CD1c-positive myeloid dendritic cell (primary cell): Measurements from ENCODE around the gene TCF7L1.

Experiments
- DNase-seq: peaks from one replicate; pipeline ENCODE4 v3.0.0-alpha.2; 2016; ENCODE audit errors: extremely low spot score

Gene TCF7L1

GRCh38 chr2:85354286-85355072, 221.3 kb downstream of the TCF7L1 start, which contains the start of the genes ELMOD3 and RETSAT:
Gene ELMOD3, plus strand, starts transcription at chr2:85354769. Its CDS starts 2,430 bp downstream, at chr2:85357199.
Gene RETSAT, minus strand, starts transcription at chr2:85354528. Its CDS starts 21 bp downstream, at chr2:85354507.
- DNase-seq: peak; percentile 99

GRCh38 chr2:85355073-85355410, 221.8 kb downstream of the TCF7L1 start:
- no peak for DNase-seq

- DNase-seq: no peak
These were observed 222.3 kb downstream of the TCF7L1 start for GRCh38 chr2:85355521-85355920.

- DNase-seq: no peak
These were observed 223.0 kb downstream of the TCF7L1 start for GRCh38 chr2:85356186-85356585.

- no peak for DNase-seq
These were observed 224.5 kb downstream of the TCF7L1 start for GRCh38 chr2:85357736-85358135.
